GM10847 (cell line): ENCODE data around the gene C17orf100.

Source experiments
- POLR2A ChIP-seq: IDR thresholded peaks from 2 replicates; pipeline ENCODE4 v1.6.1; 2011; ENCODE audit not compliant: insufficient read length; ENCODE audit errors: extremely low read depth

Gene C17orf100

GRCh38 chr17:6698004-6698403 lies 46.4 kb downstream of the C17orf100 start:
- no peak for TF ChIP-seq POLR2A

- TF ChIP-seq POLR2A: no peak
Observed at GRCh38 chr17:6699997-6700947, 48.7 kb downstream of the C17orf100 start.

- no peak for TF ChIP-seq POLR2A
Observed at GRCh38 chr17:6700948-6701307, 49.4 kb downstream of the C17orf100 start.

GRCh38 chr17:6701719-6702118 lies 50.2 kb downstream of the C17orf100 start:
- TF ChIP-seq POLR2A: no peak

GRCh38 chr17:6702567-6703215 lies 51.1 kb downstream of the C17orf100 start:
- TF ChIP-seq POLR2A: no peak
